HUDEP-2 (cell line): ENCODE data around the gene OR4A5.
"Not testable (repeated sequence)": the region's sequence is repeated elsewhere in the genome, so short reads cannot be mapped to it uniquely, and the experiment has no call there.

Source experiments
- DNase-seq, 76 experiments: peaks; one replicate each; lab custom pipeline; 2025; ENCODE audit not compliant: unreplicated experiment in 76 of 76; lab: John Stamatoyannopoulos, UW

Gene OR4A5, protein sequence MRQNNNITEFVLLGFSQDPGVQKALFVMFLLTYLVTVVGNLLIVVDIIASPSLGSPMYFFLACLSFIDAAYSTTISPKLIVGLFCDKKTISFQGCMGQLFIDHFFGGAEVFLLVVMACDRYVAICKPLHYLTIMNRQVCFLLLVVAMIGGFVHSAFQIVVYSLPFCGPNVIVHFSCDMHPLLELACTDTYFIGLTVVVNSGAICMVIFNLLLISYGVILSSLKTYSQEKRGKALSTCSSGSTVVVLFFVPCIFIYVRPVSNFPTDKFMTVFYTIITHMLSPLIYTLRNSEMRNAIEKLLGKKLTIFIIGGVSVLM

DNA sequence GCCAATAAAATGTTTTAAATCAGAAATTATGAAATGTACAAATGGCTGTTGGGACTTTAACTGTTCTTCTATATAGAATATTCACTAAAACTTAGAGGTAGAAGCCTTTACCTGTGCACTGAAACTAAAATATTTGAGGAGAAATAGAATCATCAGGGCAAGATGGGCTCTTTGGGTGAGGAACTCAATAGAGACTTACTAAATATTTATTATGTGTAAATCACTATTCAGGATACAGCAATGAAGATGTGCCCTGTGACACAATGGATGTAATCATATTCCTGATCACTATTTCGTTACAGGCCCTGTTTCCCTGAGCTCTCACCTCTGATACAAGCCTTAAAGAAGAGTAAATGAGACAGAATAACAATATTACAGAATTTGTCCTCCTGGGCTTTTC, at the start of gene OR4A5:
Gene OR4A5 (plus strand): TSS at position 301 of the 400 bp plus-strand sequence. CDS start 53 bp downstream, at position 354.
- not testable (repeated sequence) for DNase-seq

DNA sequence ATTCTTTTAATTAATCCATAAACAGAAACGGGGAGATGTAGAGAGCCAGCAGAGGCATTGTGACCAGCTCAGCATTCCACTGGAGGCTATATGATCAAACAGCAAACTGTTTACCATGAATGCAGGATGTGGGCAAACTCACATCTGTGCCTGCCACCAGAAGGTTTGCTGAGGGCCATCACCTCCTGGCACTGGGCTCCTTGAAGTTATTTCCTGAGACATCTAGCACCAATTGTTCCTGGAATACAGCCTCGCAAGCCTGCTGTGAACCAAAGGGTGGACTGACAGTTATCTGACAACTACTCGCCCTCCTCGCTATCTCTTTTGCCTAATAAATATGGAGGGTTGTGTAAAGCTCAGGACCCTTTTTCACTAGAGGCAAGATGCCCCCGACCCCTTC, 13.5 kb downstream of the OR4A5 start:
- DNase-seq, result not testable (repeated sequence)
